Spinal cord (tissue), 10 donors: ENCODE data around the gene CHRNG. TPM values are rescaled to one million over a fixed set of nuclear protein-coding genes. Genes with fewer than 3 reads are reported as not detected.

ENCODE experiments used
- DNase-seq, 6 donors: peaks; one replicate each; pipeline versions ENCODE4 v3.0.0 to v3.0.0-alpha.2; 2013 to 2015; ENCODE audit warnings: low spot score in 6 of 6, low read depth in 4 of 6
- H3K27ac ChIP-seq: one replicate; pipeline ENCODE4 v1.5.1; 2013; ENCODE audit warnings: low read depth, low read length, control low read depth
- H3K27me3 ChIP-seq: one replicate; pipeline ENCODE4 v1.6.1; 2013; ENCODE audit warnings: low read length; ENCODE audit not compliant: control insufficient read depth, insufficient read depth
- H3K36me3 ChIP-seq: one replicate; pipeline ENCODE4 v1.6.1; 2013; ENCODE audit warnings: low read length; ENCODE audit not compliant: control insufficient read depth, insufficient read depth
- H3K4me1 ChIP-seq: one replicate; pipeline ENCODE4 v1.6.1; 2013; ENCODE audit warnings: low read length; ENCODE audit not compliant: control insufficient read depth, insufficient read depth
- H3K4me3 ChIP-seq: one replicate; pipeline ENCODE4 v1.5.1; 2013; ENCODE audit warnings: low read depth, low read length, control low read depth
- H3K9me3 ChIP-seq: one replicate; pipeline ENCODE4 v1.6.1; 2013; ENCODE audit warnings: low read length; ENCODE audit not compliant: control insufficient read depth, insufficient read depth
- WGBS: methylation state at CpG from one replicate; pipeline ENCODE4 v1.1.5; 2013; ENCODE audit warnings: missing lambda C conversion rate; ENCODE audit not compliant: insufficient coverage; 5-methylcytosine and 5-hydroxymethylcytosine counted together
- polyA plus RNA-seq, 2 donors: library from polyadenylated mRNA; unstranded; fragments of 120-200 nt; gene quantifications; one replicate each; pipeline ENCODE4 v1.2.1, GENCODE V29; 2013; ENCODE audit not compliant: insufficient read length in 2 of 2
- total RNA-seq, 2 donors: library from RNA; depleted of rRNA in 1 of 2; stranded (reverse); fragments of 120-200 nt in 1 of 2; fragments of >200 nt in 1 of 2; gene quantifications; one replicate each; pipeline versions ENCODE4 v1.2.3 to v1.2.4, GENCODE V29; 2013 to 2014
- donor health status: healthy.

The CHRNG gene
- total and polyA plus RNA-seq, 4 donors = 0.06 to 0.35 (median 0.35) TPM; not detected in 1

DNA sequence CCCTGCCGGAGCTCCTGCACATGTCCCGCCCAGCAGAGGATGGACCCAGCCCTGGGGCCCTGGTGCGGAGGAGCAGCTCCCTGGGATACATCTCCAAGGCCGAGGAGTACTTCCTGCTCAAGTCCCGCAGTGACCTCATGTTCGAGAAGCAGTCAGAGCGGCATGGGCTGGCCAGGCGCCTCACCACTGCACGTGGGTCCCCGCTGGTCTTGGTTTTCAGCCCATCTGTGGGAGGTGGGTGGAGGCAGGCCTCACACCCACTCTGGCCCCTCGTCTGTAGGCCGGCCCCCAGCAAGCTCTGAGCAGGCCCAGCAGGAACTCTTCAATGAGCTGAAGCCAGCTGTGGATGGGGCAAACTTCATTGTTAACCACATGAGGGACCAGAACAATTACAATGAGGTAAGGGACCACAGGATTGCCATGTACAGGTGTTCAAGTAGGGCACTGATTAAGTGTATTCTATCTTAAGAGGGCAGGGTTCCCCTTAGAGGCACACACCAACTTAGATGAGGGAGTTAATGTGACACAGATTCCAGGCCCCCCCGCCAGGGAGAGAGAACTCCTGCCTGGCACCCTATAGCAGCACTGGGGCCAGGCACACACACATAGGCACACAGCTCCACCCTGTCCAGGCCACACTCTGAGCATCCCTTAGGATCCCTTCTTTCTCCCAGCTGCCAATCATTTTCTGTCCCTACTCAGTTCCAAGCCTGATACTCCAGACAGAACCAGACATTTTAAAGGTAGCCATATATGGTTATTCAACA lies 5.4 kb upstream of the CHRNG start:
- WGBS = 61% methylated on average over 12 of the region's 13 CpGs

DNA sequence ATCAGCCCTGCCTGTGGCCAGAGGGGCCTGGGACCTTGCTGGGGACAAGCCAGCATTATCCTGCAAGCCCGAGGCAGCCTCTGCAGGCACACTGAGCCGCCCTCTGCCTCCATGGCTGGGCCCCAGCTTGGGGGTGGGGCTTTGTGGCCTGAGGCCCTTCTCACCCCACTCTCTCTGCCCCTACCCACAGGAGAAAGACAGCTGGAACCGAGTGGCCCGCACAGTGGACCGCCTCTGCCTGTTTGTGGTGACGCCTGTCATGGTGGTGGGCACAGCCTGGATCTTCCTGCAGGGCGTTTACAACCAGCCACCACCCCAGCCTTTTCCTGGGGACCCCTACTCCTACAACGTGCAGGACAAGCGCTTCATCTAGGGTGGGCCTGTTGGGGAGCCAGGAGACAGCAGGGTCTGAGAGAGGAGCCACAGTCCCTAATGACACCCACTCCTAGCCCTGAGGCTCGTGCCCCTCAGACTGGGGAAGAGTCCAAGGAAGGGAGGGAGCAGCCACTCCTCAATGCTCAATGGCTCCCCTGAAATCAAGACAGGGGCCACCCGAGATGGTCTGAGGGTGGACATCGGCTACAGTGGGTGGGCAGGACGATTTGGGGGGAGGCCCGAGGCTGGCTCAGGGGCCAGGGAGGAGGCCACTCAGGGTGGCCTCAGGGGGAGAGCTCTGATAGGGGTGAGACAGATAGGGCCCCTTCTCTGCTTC lies 4.4 kb upstream of the CHRNG start:
- Histone ChIP-seq H3K36me3 (no peaks in the 10 kb centered on the region), H3K4me3 (no peak overlapping the region), H3K27me3 (no peaks in the 10 kb centered on the region), H3K4me1 (peaks cover 9% of the 10 kb centered on the region), H3K27ac (no peak overlapping the region), H3K9me3 (peaks cover 3% of the 10 kb centered on the region)
- WGBS = 56% methylated on average over 8 of the region's 14 CpGs
- DNase-seq = no peak

More for the DNA sequence above, 5.4 kb upstream of the CHRNG start:
- Histone ChIP-seq H3K27ac (no peak overlapping the region), H3K9me3 (peaks cover 3% of the 10 kb centered on the region), H3K36me3 (no peaks in the 10 kb centered on the region), H3K4me1 (no peaks in the 10 kb centered on the region), H3K4me3 (no peak overlapping the region), H3K27me3 (no peaks in the 10 kb centered on the region)
- no peak for DNase-seq

DNA sequence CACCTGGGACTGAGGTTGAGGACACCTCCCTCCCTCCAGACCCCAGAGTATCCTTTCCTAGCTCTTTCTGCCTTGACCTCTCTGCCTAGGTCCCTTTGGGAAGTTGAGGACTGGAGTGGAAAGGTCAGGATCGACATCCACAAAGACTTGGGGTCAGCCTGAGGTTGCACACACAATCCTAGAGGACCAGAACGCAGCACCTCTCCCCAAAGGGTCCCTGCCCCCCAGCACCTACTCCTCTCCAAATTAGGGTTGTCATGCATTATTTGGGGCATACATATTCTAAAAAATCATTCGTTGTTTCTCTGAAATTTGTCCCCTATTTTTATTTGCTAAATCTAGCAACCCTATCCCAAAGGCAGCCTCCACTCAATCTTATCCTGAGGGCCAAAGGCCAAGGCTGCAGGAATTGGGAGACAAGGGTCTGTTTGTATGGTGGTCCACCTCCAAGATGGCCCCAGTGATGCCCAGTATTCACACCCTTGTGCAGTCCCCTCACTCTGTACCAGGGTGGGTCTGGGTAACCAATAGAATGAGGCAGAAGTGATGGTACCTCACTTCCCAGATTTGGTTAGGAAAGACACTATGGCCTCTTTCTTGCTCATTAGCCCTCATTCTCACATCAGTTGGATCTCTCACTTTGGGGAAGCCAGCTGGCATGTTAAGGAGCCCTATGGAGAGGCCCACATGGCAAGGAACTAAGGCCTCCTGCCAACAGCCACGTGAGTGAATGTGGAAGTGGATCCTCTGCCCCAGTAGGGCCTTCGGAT lies 3.5 kb upstream of the CHRNG start:
- Histone ChIP-seq H3K27me3 (no peaks in the 10 kb centered on the region), H3K9me3 (peaks cover 3% of the 10 kb centered on the region), H3K4me1 (peaks cover 10% of the 10 kb centered on the region), H3K36me3 (no peaks in the 10 kb centered on the region), H3K4me3 (no peak overlapping the region), H3K27ac (no peak overlapping the region)
- WGBS = no CpG with 5 or more reads among the region's 5 CpGs
- no peak for DNase-seq

DNA sequence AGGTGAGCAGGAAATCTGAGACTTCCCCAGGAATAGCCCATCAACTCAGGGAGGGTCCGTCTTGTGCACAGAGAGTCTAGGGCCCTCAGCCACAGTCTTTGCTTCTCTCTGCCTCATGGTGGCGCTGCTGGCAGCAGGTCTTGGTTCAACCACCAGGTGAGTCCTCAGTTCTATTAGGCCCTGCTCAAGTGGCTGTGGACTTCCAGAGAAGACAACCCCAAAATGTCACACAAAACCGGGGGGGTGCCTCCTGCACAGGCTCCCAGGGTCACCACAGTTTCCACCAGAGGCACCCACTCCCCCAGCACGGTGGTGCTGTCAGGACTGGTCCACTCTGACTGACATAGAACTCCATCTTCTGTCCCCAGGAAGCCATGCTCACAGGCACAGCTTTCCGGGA lies 2.4 kb upstream of the CHRNG start:
- WGBS = 54% methylated on average over 5 of the region's 5 CpGs
- Histone ChIP-seq H3K27me3 (no peaks in the 10 kb centered on the region), H3K4me3 (no peak overlapping the region), H3K27ac (no peak overlapping the region), H3K4me1 (peaks cover 10% of the 10 kb centered on the region), H3K36me3 (no peaks in the 10 kb centered on the region), H3K9me3 (peaks cover 3% of the 10 kb centered on the region)
- DNase-seq = no peak

DNA sequence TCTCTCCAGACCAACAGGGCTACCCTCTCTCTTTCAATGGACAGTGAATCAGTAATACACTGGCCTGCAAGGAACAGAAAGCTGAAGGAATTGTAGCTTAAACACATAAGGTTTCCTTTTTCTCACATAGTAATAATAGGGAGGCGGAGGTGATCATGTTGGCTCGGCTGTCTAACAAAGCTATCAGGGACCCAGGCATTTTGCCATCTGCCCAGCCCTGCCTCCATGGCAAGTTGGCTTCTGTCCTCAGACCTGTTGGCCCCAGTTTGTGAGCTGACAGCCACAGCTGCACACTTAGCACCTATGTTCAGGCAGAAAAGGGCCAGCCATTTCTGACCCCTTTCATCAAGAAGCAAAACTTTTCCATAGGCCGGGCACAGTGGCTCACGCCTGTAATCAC lies 2.0 kb upstream of the CHRNG start:
- Histone ChIP-seq H3K27ac (no peak overlapping the region), H3K9me3 (peaks cover 3% of the 10 kb centered on the region), H3K36me3 (no peaks in the 10 kb centered on the region), H3K4me3 (no peak overlapping the region), H3K4me1 (peaks cover 10% of the 10 kb centered on the region), H3K27me3 (no peaks in the 10 kb centered on the region)
- WGBS = 90% methylated on average over 4 of the region's 4 CpGs
- no peak for DNase-seq

DNA sequence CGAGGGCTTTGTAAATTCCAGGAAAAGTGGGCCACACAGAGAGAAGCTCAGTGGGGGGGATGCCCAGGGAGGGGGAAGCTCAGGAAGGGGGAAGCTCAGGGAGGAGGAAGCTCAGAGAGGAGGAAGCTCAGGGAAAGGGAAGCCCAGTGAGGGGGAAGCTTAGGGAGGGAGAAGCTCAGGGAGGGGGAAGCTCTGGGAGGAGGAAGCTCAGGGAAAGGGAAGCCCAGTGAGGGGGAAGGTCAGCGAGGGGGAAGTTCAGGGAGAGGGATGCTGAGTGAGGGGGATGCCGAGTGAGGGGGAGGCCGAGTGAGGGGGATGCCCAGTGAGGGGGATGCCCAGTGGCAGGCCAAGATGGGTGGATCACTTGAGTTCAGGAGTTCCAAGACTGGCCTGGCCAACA lies 821 bp upstream of the CHRNG start:
- H3K36me3 ChIP-seq = peaks cover 4% of the 10 kb centered on the region
- WGBS = 22% methylated on average over 3 of the region's 4 CpGs
- DNase-seq = no peak
- no peak overlapping the region for H3K4me3 ChIP-seq
- H3K4me1 ChIP-seq = peaks cover 10% of the 10 kb centered on the region
- H3K9me3 ChIP-seq = peaks cover 3% of the 10 kb centered on the region
- H3K27ac ChIP-seq = no peak overlapping the region
- no peaks in the 10 kb centered on the region for H3K27me3 ChIP-seq

DNA sequence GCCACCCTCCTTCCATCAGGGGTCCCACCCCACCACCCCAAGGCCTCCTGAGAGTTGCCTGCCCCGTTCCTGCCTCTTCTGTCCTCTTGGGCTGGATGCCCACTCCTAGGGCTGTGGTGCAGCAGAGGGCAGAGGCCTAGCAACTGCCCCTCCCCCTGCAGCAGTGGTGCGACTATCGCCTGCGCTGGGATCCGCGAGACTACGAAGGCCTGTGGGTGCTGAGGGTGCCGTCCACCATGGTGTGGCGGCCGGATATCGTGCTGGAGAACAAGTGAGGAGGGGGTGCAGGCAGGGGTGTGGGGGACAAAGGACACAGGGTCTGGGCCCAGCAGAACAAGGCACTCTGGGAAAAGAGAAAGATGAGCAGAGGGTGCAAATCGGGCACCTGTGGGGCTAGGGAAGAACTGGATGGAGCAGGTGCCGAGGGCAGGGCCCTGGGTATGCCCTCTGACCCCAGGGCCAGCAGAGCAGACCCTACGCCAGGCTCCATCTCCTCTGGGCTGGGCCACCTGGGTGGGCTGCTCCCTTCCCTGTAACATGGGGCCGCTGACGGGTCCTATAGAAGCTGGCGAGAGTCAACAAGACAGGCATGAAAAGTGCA lies 1.0 kb downstream of the CHRNG start:
- Histone ChIP-seq H3K4me1 (peaks cover 10% of the 10 kb centered on the region), H3K36me3 (peaks cover 17% of the 10 kb centered on the region), H3K27ac (no peak overlapping the region), H3K27me3 (no peaks in the 10 kb centered on the region), H3K4me3 (no peak overlapping the region), H3K9me3 (peaks cover 3% of the 10 kb centered on the region)
- no peak for DNase-seq
- 89% methylated on average over 14 of the region's 17 CpGs for WGBS

DNA sequence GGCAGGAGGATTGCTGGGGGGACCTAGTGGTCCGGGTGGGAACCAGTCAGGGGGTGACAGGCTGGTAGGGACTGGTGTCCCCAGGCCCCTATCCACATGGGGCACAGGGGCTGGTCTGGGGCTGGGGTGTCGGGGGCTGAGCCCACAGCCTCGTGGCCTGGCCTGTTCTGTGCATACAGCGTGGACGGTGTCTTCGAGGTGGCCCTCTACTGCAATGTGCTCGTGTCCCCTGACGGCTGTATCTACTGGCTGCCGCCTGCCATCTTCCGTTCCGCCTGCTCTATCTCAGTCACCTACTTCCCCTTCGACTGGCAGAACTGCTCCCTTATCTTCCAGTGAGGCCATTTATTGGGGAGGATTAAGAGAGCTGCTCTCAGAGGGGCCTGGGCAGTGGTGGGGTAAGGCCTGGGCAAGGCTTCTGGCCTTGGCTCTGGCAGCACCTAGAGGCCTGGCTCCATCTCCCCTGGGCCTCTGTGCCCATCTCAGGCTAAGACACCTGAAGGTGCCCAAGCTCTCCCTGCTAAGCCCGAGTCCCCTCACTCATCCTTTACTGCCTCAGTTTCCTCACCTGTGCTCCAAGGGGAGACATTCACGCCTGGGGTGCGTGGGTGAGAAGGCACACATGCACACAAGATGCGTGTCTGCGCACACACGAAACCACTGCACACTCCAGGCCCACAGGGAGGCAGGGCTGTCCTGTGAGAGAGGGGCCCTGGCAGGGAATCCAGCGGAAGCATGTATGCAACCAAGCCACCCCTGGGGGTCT lies 1.9 kb downstream of the CHRNG start:
- H3K9me3 ChIP-seq = peaks cover under 1% of the 10 kb centered on the region
- H3K27ac ChIP-seq = no peak overlapping the region
- peaks cover 23% of the 10 kb centered on the region for H3K36me3 ChIP-seq
- no peak overlapping the region for H3K4me3 ChIP-seq
- peaks cover 10% of the 10 kb centered on the region for H3K4me1 ChIP-seq
- 86% methylated on average over 16 of the region's 19 CpGs for WGBS
- no peak for DNase-seq
- no peaks in the 10 kb centered on the region for H3K27me3 ChIP-seq
